ENCODE measurements around the gene BHLHA9.
"Not testable (repeated sequence)": the region's sequence is repeated elsewhere in the genome, so short reads cannot be mapped to it uniquely, and the experiment has no call there.

BHLHA9 gene

DNA sequence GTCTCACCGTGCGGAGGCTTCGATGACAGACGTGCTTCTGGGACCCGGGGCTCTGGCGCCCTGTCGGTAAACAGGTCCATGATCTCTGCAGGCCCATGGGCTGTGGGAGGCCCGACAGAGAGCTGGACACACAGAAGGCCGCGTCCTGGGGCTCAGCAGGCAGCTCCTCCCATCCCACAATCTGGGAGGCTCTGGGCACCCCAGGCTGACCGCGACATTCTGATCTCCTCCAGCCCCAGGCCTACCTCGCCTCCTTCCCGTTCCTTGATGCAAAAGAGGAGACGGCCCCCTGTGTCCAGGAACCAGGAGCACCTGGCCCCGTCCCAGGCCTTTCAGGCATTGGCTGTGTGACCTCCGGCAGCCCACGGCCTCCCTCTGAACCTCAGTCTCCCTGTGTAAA lies 32.5 kb downstream of the BHLHA9 start:
- no peak for DNase-seq

DNA sequence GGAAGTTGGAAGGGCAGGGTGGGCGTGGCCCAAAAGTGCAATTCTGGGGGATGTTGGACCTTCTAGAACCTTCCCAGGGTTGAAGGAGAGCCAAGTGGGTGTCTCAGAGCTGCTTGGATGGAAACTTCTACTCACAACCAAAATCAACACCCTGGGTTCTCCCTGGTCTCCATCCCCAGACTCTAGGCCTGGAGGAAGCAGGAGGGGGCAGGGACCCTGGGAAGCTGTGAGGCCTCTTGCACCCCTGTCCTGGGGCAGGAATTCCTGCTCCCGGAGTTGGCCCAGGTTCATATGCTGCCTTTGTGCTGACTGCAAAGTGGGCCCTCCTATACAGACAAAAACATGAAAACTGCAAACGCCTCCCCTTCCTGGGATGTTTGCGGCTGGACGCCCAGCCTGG lies 34.3 kb downstream of the BHLHA9 start:
- no peak for DNase-seq

DNA sequence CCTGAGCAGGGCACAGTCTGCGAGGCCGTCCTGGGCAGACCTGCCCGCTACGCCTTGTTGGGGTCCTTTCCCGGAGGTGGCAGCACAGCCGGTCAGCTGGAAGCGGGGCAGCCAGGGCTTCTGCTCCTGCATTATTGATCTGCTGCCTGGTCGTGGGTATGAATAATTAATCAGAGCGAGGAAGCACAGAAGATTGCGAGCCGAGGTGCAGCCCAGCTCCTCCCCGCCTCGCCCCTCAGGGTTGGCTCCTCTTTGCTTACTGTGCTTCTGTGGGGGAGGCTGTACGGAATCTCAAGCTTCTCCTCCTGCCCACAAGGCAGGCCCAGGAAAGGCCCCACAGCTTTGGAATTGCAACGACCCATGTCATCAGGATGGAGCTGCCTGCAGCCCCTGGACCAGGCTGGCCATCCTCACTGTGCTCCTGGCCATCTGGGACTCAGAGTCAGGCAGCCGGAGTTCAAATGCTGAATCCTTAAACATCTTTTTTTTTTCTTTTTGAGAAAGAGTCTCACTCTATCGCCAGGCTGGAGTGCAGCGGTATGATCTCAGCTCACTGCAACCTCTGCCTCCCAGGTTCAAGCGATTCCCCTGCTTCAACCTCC lies 34.8 kb downstream of the BHLHA9 start:
- DNase-seq, result no peak

DNA sequence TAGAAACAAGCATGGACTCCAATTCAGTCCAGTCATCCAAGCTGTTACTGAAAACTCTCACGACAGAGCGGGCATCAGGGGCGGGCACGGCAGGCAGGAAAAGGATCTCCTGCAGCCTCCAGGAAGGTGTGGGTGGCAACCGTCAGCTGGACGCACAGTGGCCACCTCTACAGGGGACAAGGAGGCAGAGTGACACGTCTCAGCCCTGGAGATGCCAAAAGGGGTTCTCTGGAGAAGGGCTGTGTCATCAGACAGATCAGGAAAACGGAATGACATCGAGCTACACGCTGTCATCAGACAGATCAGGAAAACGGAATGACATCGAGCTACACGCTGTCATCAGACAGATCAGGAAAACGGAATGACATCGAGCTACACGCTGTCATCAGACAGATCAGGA lies 37.6 kb downstream of the BHLHA9 start:
- DNase-seq, result not testable (repeated sequence)

DNA sequence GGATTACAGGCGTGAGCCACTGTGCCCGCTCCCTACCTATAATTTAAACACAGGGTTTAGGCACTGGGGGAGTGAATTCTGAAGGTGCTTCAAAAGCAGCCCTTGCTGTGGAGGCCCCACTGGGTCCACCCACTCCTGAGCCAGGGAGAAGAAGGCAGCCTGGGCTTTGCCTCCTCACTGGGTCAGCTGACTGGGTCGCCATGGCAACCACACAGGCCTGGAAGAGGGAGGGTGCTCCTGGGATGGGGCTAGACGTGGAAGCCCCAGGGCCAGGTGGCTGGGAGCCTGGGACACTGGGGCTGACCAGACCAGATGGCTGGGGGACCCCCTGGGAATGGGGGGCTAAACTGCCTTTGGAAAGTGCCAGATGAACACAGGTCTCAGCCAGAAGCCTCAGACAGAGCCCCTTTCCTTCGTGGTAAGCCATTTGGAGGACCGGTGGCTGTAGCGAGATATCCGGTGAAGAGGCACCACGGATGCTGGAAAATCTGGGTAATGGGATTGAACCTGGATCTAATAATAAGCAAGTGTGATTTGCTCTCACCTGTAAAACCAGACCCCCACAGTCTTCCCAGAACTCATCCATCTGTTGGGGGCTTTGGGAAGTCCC lies 42.1 kb downstream of the BHLHA9 start:
- no peak for DNase-seq

DNA sequence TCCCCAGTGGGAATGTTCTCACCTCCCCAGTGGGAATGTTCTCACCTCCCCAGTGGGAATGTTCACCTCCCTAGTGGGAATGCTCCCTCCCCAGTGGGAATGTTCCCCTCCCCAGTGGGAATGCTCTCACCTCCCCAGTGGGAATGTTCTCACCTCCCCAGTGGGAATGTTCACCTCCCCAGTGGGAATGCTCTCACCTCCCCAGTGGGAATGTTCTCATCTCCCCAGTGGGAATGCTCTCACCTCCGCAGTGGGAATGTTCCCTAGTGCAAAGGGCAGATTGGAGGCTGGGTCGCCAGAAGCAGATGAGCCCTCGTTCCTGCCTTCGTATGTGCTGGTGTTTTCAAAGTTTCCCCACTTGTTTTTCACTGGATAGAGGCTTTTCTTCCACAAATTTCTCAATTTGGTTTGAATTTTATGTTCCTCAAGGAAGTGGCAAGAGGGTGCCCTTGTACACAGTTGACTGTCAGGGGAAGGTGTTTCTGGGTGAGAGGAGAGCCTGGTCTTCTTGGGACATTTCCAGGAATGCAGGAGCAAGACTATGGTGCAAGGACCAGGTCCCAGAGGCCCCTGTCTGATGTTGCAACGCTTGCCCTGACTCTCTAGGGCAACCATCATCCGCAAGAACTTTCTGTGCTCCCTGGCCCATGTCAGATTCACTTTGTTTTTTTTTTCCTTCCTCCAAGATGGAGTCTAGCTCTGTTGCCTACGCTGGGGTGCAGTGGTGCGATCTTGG lies 43.2 kb downstream of the BHLHA9 start:
- DNase-seq, result no peak

DNA sequence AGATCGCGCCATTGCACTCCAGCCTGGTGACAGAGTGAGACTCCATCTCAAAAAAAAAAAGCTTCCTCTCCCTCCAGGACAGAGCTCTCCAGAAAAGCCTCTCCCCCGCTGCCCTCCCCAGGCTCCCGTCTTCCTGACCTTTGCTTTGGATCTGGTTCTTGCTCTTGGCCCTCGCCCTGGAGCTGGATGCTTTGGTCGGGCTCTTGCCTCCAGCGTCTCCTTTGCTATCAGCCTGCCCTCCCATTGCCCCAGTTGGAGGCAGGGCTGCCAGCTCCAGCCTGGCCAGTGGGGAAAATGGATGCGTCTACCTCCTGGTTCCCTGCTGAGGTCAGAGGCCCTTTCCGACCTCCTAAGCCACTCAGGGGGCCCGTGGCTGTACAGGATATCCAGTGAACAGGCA lies 45.2 kb downstream of the BHLHA9 start:
- no peak for DNase-seq

DNA sequence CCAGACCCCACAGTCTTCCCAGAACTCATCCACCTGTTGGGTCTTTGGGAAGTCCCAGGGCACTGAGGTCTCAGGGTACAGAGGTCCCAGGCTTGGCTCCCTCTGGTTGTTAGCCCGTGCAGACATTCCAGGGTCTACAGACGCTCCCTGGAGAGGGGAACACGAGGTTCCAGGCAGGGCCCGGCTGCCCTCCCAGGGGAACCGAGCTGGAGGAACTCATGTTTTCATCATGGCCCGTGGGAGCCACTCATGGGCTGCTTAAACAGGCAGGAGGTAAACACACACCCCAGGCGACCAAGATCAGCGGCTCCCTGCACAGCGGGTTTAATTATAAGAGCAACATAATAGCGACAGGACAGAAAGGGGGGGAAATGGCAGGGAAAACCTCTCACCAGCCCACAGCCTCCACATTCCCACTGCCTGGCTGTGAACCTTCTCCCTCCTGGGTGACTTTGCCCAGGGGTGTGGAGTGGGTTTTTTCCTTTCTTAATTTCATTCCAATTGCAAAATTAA lies 45.7 kb downstream of the BHLHA9 start:
- DNase-seq, result no peak
